ENCODE results near the gene EPS8L1.
"Not testable (repeated sequence)": the region's sequence is repeated elsewhere in the genome, so short reads cannot be mapped to it uniquely, and the experiment has no call there.

Gene EPS8L1

GRCh38 chr19:55075371-55075998, at the start of gene EPS8L1:
Gene EPS8L1 (plus strand): TSS chr19:55075869. CDS start chr19:55076445, 576 bp downstream.
- no peak for DNase-seq (ENCODE audit: low read depth)
- TF ChIP-seq CTCF (IDR thresholded peaks at IDR 0.05; ENCODE audit: insufficient read depth, low read depth, low read length, missing control alignments) = no peak
- no peak within 1 kb of the TSS for H3K4me3 ChIP-seq (ENCODE audit: low read depth, low read length)

GRCh38 chr19:55027140-55027471, 48.6 kb upstream of the EPS8L1 start:
- DNase-seq (ENCODE audit: low read depth); H3K4me3 ChIP-seq (ENCODE audit: low read depth, low read length): not testable (repeated sequence)

GRCh38 chr19:55027472-55028337, 48.0 kb upstream of the EPS8L1 start:
- no peak overlapping the region for H3K4me3 ChIP-seq (ENCODE audit: low read depth, low read length)
- no peak for DNase-seq (ENCODE audit: low read depth)
- TF ChIP-seq CTCF (IDR thresholded peaks at IDR 0.05; ENCODE audit: insufficient read depth, low read depth, low read length, missing control alignments) = no peak

GRCh38 chr19:55028757-55029156, 46.9 kb upstream of the EPS8L1 start:
- no peak overlapping the region for H3K4me3 ChIP-seq (ENCODE audit: low read depth, low read length)
- no peak for DNase-seq (ENCODE audit: low read depth)
- no peak for TF ChIP-seq CTCF (IDR thresholded peaks at IDR 0.05; ENCODE audit: insufficient read depth, low read depth, low read length, missing control alignments)

- no peak for TF ChIP-seq CTCF (IDR thresholded peaks at IDR 0.05; ENCODE audit: insufficient read depth, low read depth, low read length, missing control alignments)
- no peak overlapping the region for H3K4me3 ChIP-seq (ENCODE audit: low read depth, low read length)
- DNase-seq (ENCODE audit: low read depth) = no peak
Observed at GRCh38 chr19:55031178-55031577, 44.5 kb upstream of the EPS8L1 start.

- H3K4me3 ChIP-seq (ENCODE audit: low read depth, low read length) = no peak overlapping the region
- TF ChIP-seq CTCF (IDR thresholded peaks at IDR 0.05; ENCODE audit: insufficient read depth, low read depth, low read length, missing control alignments) = no peak
- no peak for DNase-seq (ENCODE audit: low read depth)
Observed at GRCh38 chr19:55032170-55032800, 43.4 kb upstream of the EPS8L1 start.

GRCh38 chr19:55032976-55033643, 42.6 kb upstream of the EPS8L1 start:
- not testable (repeated sequence) for DNase-seq (ENCODE audit: low read depth)

More at GRCh38 chr19:55032976-55033643, 42.6 kb upstream of the EPS8L1 start:
- H3K4me3 ChIP-seq (ENCODE audit: low read depth, low read length) = not testable (repeated sequence)

Data from GM12865 (cell line).